ENCODE data around the gene SLC15A4.
A peak's percentile ranks its signal among the peaks of the same experiment; 100 is the strongest.
"Not testable (repeated sequence)": the region's sequence is repeated elsewhere in the genome, so short reads cannot be mapped to it uniquely, and the experiment has no call there.

SLC15A4 gene

GRCh38 chr12:128843538-128843937, 19.8 kb upstream of the SLC15A4 start:
- no peak for DNase-seq

- DNase-seq, result no peak
These were observed 18.8 kb upstream of the SLC15A4 start for GRCh38 chr12:128842579-128842978.

- no peak for DNase-seq
These were observed 17.2 kb upstream of the SLC15A4 start for GRCh38 chr12:128840862-128841468.

GRCh38 chr12:128839885-128840284, 16.1 kb upstream of the SLC15A4 start:
- DNase-seq, result not testable (repeated sequence)

GRCh38 chr12:128833418-128833817, 9.7 kb upstream of the SLC15A4 start:
- no peak for DNase-seq

GRCh38 chr12:128830505-128830893, 6.7 kb upstream of the SLC15A4 start:
- DNase-seq, result peak; percentile 74

GRCh38 chr12:128829861-128830504, 6.2 kb upstream of the SLC15A4 start:
- DNase-seq, result peak; percentile 90

- no peak for DNase-seq
These were observed 4.0 kb upstream of the SLC15A4 start for GRCh38 chr12:128827724-128828123.

GRCh38 chr12:128825835-128826234, 2.1 kb upstream of the SLC15A4 start:
- no peak for DNase-seq

- peak; percentile 59 for DNase-seq
These were observed 392 bp downstream of the SLC15A4 start for GRCh38 chr12:128823216-128823915.

GRCh38 chr12:128820723-128821432, 2.9 kb downstream of the SLC15A4 start:
- no peak for DNase-seq

- no peak for DNase-seq
These were observed 3.5 kb downstream of the SLC15A4 start for GRCh38 chr12:128820253-128820652.

GRCh38 chr12:128819293-128820144, 4.2 kb downstream of the SLC15A4 start:
- DNase-seq, result peak; percentile 63

GRCh38 chr12:128818065-128819022, 5.4 kb downstream of the SLC15A4 start:
- no peak for DNase-seq

- no peak for DNase-seq
These were observed 6.4 kb downstream of the SLC15A4 start for GRCh38 chr12:128817111-128818015.

GRCh38 chr12:128816643-128816920, 7.2 kb downstream of the SLC15A4 start:
- DNase-seq, result no peak

- DNase-seq, result no peak
These were observed 7.7 kb downstream of the SLC15A4 start for GRCh38 chr12:128815779-128816642.

GRCh38 chr12:128814411-128815261, 9.1 kb downstream of the SLC15A4 start:
- no peak for DNase-seq

GRCh38 chr12:128813883-128814282, 9.9 kb downstream of the SLC15A4 start:
- no peak for DNase-seq
